WTC11 (cell line): ENCODE measurements around the gene CLCN7. TPM values are rescaled to one million over a fixed set of nuclear protein-coding genes. Genes with fewer than 3 reads are reported as not detected.

ENCODE experiments used
- ATAC-seq: fragments of 200-7000 bp; cut with Tn5 transposase; 2 replicates; pipeline ENCODE4 v1.10.0; 2021; ENCODE audit warnings: mild to moderate bottlenecking, moderate library complexity
- CTCF ChIA-PET: fragments of 300-600 bp; sonication (Branson Sonifier 250); formaldehyde crosslinking; loops from one replicate; lab custom pipeline; 2021; ENCODE audit warnings: antibody characterized with exemption; lab: Charles Lee
- POLR2A ChIA-PET: fragments of 350-600 bp; sonication (Branson Sonifier 250); formaldehyde crosslinking; loops from one replicate; lab custom pipeline; 2021; ENCODE audit warnings: antibody characterized with exemption; lab: Charles Lee
- DNase-seq: peaks from one replicate; pipeline ENCODE4 v3.0.0; 2021; ENCODE audit warnings: low spot score
- H3K27ac Mint-ChIP-seq: 2 replicates; pipeline ENCODE4 v1.8.0; 2021; ENCODE audit warnings: mixed read lengths
- H3K27me3 Mint-ChIP-seq: 2 replicates; pipeline ENCODE4 v1.8.0; 2021; ENCODE audit warnings: low read depth, mild to moderate bottlenecking, moderate library complexity, mixed read lengths
- H3K36me3 Mint-ChIP-seq: 2 replicates; pipeline ENCODE4 v1.8.0; 2021; ENCODE audit warnings: mixed read lengths
- H3K4me1 Mint-ChIP-seq: 2 replicates; pipeline ENCODE4 v1.8.0; 2022; ENCODE audit warnings: mixed read lengths
- H3K4me3 Mint-ChIP-seq: 2 replicates; pipeline ENCODE4 v1.8.0; 2021; ENCODE audit warnings: mild to moderate bottlenecking, moderate library complexity, mixed read lengths
- H3K9me3 Mint-ChIP-seq: 2 replicates; pipeline ENCODE4 v1.8.0; 2021; ENCODE audit warnings: mixed read lengths
- FOXP1 ChIP-seq: sonication (generic); formaldehyde crosslinking; IDR thresholded peaks from 2 replicates; pipeline ENCODE4 v1.8.0; 2022; ENCODE audit warnings: missing genetic modification reagents, mild to moderate bottlenecking, moderate library complexity, borderline replicate concordance
- GABPB1 ChIP-seq: sonication (generic); formaldehyde crosslinking; IDR thresholded peaks from 2 replicates; pipeline ENCODE4 v1.8.1; 2023; ENCODE audit warnings: mild to moderate bottlenecking, missing genetic modification reagents
- MYBL2 ChIP-seq: sonication (generic); formaldehyde crosslinking; IDR thresholded peaks from 2 replicates; pipeline ENCODE4 v1.8.1; 2023; ENCODE audit warnings: mild to moderate bottlenecking, moderate library complexity, missing genetic modification reagents
- NFYB ChIP-seq: sonication (generic); formaldehyde crosslinking; conservative IDR thresholded peaks from 2 replicates; pipeline ENCODE4 v1.8.0; 2022; ENCODE audit warnings: low read depth, missing genetic modification reagents
- RELA ChIP-seq: sonication (generic); formaldehyde crosslinking; IDR thresholded peaks from 2 replicates; pipeline ENCODE4 v1.8.1; 2022; ENCODE audit warnings: missing genetic modification reagents, mild to moderate bottlenecking, borderline replicate concordance
- TEAD1 ChIP-seq: sonication (generic); formaldehyde crosslinking; IDR thresholded peaks from 2 replicates; pipeline ENCODE4 v1.8.0; 2022; ENCODE audit warnings: mild to moderate bottlenecking, missing genetic modification reagents
- ZNF416 ChIP-seq: fragments of 250-450 bp; sonication (Bioruptor Pico); IDR thresholded peaks from 2 replicates; pipeline ENCODE4 v1.9.0; 2021; ENCODE audit warnings: mild to moderate bottlenecking, inconsistent platforms
- total RNA-seq: library from RNA; stranded (reverse); gene quantifications from 3 replicates; pipeline ENCODE4 v1.2.3, GENCODE V29; 2021
- TF ChIP-seq, protein P1 (sequence below): fragments of 200-600 bp; IDR thresholded peaks from 2 replicates; pipeline ENCODE4 v1.8.0; 2022; ENCODE audit warnings: antibody characterized with exemption
- TF ChIP-seq, protein P2 (sequence below): sonication (generic); formaldehyde crosslinking; IDR thresholded peaks from 2 replicates; pipeline ENCODE4 v1.8.0; 2023; ENCODE audit warnings: missing genetic modification reagents
- TF ChIP-seq, protein P3 (sequence below): sonication (generic); formaldehyde crosslinking; IDR thresholded peaks from 2 replicates; pipeline ENCODE4 v1.8.0; 2023; ENCODE audit warnings: missing genetic modification reagents, mild to moderate bottlenecking, borderline replicate concordance
- TF ChIP-seq, protein P4 (sequence below): sonication (generic); formaldehyde crosslinking; IDR thresholded peaks from 2 replicates; pipeline ENCODE4 v1.8.1; 2022; ENCODE audit warnings: low read depth, mild to moderate bottlenecking, moderate library complexity, missing genetic modification reagents, borderline replicate concordance
- TF ChIP-seq, protein P5 (sequence below): sonication (generic); formaldehyde crosslinking; IDR thresholded peaks from 2 replicates; pipeline ENCODE4 v1.8.1; 2022; ENCODE audit warnings: missing genetic modification reagents, borderline replicate concordance
- TF ChIP-seq, protein P6 (sequence below): sonication (generic); formaldehyde crosslinking; IDR thresholded peaks from 2 replicates; pipeline ENCODE4 v1.8.0; 2023; ENCODE audit warnings: mild to moderate bottlenecking, missing genetic modification reagents

Gene CLCN7
- total RNA-seq, 1 experiment from 2014 or later, result 94.1 TPM

DNA sequence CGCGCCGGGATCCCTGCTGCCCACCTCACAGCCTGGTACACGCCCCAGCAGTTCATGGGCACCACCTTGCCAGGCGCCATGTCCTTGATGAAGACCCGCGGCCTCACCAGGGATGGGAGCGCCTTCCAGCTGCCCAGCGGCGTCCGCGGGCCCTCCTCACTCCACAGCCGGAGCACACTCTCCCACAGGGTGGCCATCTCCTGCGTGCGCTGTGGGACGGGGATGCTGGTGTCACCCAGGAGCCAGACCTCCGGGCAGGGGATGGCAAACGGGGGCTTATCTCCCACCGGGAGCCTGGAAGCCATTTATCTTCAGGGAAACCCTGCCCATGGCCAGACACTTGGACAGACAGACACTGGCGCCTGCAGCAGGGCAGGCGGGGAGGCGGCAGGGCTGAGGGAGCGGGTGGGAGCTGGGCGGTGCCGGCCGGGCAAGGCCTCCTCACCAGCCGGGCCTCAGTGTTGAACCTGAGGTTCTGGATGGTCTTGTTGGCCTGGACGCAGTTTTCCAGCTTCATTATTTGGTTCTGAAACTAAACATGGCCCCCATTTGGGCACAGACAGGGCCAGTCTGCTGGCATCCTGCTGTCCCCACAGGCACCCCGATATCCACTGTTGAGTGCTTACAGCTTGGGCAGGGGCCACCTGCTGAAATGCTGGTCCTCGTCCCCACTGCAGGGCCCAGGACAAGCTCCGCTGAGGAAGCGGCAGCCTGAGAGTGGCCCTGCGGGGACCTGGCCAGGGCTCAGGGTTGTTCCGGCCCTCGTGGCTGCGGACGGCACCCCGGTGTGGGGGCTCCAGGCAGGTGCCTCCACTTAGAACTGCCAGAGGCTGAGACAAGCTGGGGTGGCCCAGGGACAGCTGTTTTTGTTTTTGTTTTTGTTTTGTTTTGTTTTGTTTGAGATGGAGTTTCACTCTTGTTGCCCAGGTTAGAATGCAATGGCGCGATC, 39.9 kb downstream of the CLCN7 start:
- no peak overlapping the region for H3K4me3 Mint-ChIP-seq
- TF ChIP-seq FOXP1 (CRISPR knock-in tag) (no peak), TEAD1 (CRISPR knock-in tag) (no peak), GABPB1 (CRISPR knock-in tag) (no peak), NFYB (CRISPR knock-in tag) (no peak), MYBL2 (CRISPR knock-in tag) (no peak), ZNF416 (no peak), RELA (CRISPR knock-in tag) (no peak)
- TF ChIP-seq, protein P1, sequence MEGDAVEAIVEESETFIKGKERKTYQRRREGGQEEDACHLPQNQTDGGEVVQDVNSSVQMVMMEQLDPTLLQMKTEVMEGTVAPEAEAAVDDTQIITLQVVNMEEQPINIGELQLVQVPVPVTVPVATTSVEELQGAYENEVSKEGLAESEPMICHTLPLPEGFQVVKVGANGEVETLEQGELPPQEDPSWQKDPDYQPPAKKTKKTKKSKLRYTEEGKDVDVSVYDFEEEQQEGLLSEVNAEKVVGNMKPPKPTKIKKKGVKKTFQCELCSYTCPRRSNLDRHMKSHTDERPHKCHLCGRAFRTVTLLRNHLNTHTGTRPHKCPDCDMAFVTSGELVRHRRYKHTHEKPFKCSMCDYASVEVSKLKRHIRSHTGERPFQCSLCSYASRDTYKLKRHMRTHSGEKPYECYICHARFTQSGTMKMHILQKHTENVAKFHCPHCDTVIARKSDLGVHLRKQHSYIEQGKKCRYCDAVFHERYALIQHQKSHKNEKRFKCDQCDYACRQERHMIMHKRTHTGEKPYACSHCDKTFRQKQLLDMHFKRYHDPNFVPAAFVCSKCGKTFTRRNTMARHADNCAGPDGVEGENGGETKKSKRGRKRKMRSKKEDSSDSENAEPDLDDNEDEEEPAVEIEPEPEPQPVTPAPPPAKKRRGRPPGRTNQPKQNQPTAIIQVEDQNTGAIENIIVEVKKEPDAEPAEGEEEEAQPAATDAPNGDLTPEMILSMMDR, result no peak
- TF ChIP-seq, protein P2, sequence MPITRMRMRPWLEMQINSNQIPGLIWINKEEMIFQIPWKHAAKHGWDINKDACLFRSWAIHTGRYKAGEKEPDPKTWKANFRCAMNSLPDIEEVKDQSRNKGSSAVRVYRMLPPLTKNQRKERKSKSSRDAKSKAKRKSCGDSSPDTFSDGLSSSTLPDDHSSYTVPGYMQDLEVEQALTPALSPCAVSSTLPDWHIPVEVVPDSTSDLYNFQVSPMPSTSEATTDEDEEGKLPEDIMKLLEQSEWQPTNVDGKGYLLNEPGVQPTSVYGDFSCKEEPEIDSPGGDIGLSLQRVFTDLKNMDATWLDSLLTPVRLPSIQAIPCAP, result no peak
- TF ChIP-seq, protein P3, sequence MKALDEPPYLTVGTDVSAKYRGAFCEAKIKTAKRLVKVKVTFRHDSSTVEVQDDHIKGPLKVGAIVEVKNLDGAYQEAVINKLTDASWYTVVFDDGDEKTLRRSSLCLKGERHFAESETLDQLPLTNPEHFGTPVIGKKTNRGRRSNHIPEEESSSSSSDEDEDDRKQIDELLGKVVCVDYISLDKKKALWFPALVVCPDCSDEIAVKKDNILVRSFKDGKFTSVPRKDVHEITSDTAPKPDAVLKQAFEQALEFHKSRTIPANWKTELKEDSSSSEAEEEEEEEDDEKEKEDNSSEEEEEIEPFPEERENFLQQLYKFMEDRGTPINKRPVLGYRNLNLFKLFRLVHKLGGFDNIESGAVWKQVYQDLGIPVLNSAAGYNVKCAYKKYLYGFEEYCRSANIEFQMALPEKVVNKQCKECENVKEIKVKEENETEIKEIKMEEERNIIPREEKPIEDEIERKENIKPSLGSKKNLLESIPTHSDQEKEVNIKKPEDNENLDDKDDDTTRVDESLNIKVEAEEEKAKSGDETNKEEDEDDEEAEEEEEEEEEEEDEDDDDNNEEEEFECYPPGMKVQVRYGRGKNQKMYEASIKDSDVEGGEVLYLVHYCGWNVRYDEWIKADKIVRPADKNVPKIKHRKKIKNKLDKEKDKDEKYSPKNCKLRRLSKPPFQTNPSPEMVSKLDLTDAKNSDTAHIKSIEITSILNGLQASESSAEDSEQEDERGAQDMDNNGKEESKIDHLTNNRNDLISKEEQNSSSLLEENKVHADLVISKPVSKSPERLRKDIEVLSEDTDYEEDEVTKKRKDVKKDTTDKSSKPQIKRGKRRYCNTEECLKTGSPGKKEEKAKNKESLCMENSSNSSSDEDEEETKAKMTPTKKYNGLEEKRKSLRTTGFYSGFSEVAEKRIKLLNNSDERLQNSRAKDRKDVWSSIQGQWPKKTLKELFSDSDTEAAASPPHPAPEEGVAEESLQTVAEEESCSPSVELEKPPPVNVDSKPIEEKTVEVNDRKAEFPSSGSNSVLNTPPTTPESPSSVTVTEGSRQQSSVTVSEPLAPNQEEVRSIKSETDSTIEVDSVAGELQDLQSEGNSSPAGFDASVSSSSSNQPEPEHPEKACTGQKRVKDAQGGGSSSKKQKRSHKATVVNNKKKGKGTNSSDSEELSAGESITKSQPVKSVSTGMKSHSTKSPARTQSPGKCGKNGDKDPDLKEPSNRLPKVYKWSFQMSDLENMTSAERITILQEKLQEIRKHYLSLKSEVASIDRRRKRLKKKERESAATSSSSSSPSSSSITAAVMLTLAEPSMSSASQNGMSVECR (CRISPR knock-in tag), result no peak
- TF ChIP-seq, protein P4, sequence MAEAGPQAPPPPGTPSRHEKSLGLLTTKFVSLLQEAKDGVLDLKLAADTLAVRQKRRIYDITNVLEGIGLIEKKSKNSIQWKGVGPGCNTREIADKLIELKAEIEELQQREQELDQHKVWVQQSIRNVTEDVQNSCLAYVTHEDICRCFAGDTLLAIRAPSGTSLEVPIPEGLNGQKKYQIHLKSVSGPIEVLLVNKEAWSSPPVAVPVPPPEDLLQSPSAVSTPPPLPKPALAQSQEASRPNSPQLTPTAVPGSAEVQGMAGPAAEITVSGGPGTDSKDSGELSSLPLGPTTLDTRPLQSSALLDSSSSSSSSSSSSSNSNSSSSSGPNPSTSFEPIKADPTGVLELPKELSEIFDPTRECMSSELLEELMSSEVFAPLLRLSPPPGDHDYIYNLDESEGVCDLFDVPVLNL, result no peak
- TF ChIP-seq, protein P5, sequence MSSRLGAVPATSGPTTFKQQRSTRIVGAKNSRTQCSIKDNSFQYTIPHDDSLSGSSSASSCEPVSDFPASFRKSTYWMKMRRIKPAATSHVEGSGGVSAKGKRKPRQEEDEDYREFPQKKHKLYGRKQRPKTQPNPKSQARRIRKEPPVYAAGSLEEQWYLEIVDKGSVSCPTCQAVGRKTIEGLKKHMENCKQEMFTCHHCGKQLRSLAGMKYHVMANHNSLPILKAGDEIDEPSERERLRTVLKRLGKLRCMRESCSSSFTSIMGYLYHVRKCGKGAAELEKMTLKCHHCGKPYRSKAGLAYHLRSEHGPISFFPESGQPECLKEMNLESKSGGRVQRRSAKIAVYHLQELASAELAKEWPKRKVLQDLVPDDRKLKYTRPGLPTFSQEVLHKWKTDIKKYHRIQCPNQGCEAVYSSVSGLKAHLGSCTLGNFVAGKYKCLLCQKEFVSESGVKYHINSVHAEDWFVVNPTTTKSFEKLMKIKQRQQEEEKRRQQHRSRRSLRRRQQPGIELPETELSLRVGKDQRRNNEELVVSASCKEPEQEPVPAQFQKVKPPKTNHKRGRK, result no peak
- TF ChIP-seq, protein P6, sequence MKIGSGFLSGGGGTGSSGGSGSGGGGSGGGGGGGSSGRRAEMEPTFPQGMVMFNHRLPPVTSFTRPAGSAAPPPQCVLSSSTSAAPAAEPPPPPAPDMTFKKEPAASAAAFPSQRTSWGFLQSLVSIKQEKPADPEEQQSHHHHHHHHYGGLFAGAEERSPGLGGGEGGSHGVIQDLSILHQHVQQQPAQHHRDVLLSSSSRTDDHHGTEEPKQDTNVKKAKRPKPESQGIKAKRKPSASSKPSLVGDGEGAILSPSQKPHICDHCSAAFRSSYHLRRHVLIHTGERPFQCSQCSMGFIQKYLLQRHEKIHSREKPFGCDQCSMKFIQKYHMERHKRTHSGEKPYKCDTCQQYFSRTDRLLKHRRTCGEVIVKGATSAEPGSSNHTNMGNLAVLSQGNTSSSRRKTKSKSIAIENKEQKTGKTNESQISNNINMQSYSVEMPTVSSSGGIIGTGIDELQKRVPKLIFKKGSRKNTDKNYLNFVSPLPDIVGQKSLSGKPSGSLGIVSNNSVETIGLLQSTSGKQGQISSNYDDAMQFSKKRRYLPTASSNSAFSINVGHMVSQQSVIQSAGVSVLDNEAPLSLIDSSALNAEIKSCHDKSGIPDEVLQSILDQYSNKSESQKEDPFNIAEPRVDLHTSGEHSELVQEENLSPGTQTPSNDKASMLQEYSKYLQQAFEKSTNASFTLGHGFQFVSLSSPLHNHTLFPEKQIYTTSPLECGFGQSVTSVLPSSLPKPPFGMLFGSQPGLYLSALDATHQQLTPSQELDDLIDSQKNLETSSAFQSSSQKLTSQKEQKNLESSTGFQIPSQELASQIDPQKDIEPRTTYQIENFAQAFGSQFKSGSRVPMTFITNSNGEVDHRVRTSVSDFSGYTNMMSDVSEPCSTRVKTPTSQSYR (CRISPR knock-in tag), result no peak
- TF ChIP-seq, all 79 proteins: peak for 0
- DNase-seq (no peak), ATAC-seq (no peak)
- Mint-ChIP-seq H3K4me1 (no peaks in the 10 kb centered on the region), H3K27ac (no peak overlapping the region), H3K36me3 (no peaks in the 10 kb centered on the region), H3K9me3 (no peaks in the 10 kb centered on the region), H3K27me3 (no peaks in the 10 kb centered on the region)
- CTCF ChIA-PET, result no interaction called here
- POLR2A ChIA-PET, result no interaction called here
